Common myeloid progenitor, CD34-positive (primary cell): ENCODE results near the gene ST3GAL5.

Source experiments
- CTCF ChIA-PET: fragments of 350-600 bp; sonication (Branson Sonifier 250); formaldehyde crosslinking; loops from one replicate; lab custom pipeline; 2021; ENCODE audit warnings: antibody characterized with exemption; lab: Charles Lee
- POLR2A ChIA-PET: fragments of 350-600 bp; sonication (Branson Sonifier 250); formaldehyde crosslinking; loops from one replicate; lab custom pipeline; 2021; ENCODE audit warnings: antibody characterized with exemption; lab: Charles Lee
- DNase-seq, 3 donors: peaks; one replicate each; pipeline versions ENCODE4 v3.0.0 to v3.0.0-alpha.2; 2013
- H3K27ac ChIP-seq, 2 experiments: 1 replicate in 1 of 2; 2 replicates in 1 of 2; pipeline ENCODE4 v1.7.0; 2013; ENCODE audit warnings: inconsistent platforms in 2 of 2, low read length in 2 of 2, mild to moderate bottlenecking in 2 of 2, low read depth in 1 of 2, moderate library complexity in 1 of 2; ENCODE audit not compliant: severe bottlenecking in 2 of 2, insufficient read depth in 1 of 2, poor library complexity in 1 of 2
- H3K27me3 ChIP-seq, 5 experiments: replicated peaks in 2 of 5; 1 replicate in 3 of 5; 2 replicates in 2 of 5; pipeline versions ENCODE4 v1.6.1 to v1.7.0; 2013; ENCODE audit warnings: low read length in 4 of 5, mild to moderate bottlenecking in 2 of 5, moderate library complexity in 2 of 5, inconsistent platforms in 1 of 5; ENCODE audit not compliant: insufficient read depth in 5 of 5, control insufficient read depth in 4 of 5
- H3K36me3 ChIP-seq, 4 experiments: 1 replicate in 2 of 4; 2 replicates in 2 of 4; pipeline versions ENCODE4 v1.6.1 to v1.7.0; 2013; ENCODE audit warnings: low read length in 3 of 4, control low read depth in 1 of 4, mild to moderate bottlenecking in 1 of 4; ENCODE audit not compliant: control insufficient read depth in 4 of 4, insufficient read depth in 4 of 4
- H3K4me1 ChIP-seq, 4 experiments: 1 replicate in 3 of 4; 2 replicates in 1 of 4; pipeline versions ENCODE4 v1.6.1 to v1.7.1; 2013; ENCODE audit warnings: low read length in 3 of 4, mild to moderate bottlenecking in 3 of 4, control low read depth in 1 of 4, inconsistent platforms in 1 of 4, moderate library complexity in 1 of 4; ENCODE audit not compliant: control insufficient read depth in 4 of 4, insufficient read depth in 4 of 4; ENCODE audit errors: control extremely low read depth in 1 of 4
- H3K4me3 ChIP-seq, 7 experiments: 1 replicate in 4 of 7; 2 replicates in 3 of 7; pipeline versions ENCODE4 v1.5.1 to v1.7.0; 2013; ENCODE audit warnings: mild to moderate bottlenecking in 7 of 7, low read length in 6 of 7, moderate library complexity in 6 of 7, inconsistent platforms in 2 of 7, low read depth in 2 of 7, control low read depth in 1 of 7; ENCODE audit not compliant: insufficient read depth in 4 of 7, control insufficient read depth in 1 of 7; ENCODE audit errors: extremely low read depth in 1 of 7
- H3K9me3 ChIP-seq, 5 experiments: 1 replicate in 4 of 5; 2 replicates in 1 of 5; pipeline versions ENCODE4 v1.6.1 to v1.7.1; 2013; ENCODE audit warnings: low read length in 4 of 5, mild to moderate bottlenecking in 2 of 5, inconsistent platforms in 1 of 5, low read depth in 1 of 5, moderate library complexity in 1 of 5; ENCODE audit not compliant: control insufficient read depth in 4 of 5, insufficient read depth in 2 of 5; ENCODE audit errors: control extremely low read depth in 1 of 5
- WGBS: methylation state at CpG from one replicate; pipeline ENCODE4 v1.1.5; 2013; ENCODE audit not compliant: insufficient coverage; 5-methylcytosine and 5-hydroxymethylcytosine counted together

Gene ST3GAL5

GRCh38 chr2:85875350-85876050, 13.3 kb downstream of the ST3GAL5 start:
- peak overlapping the region in 3 of 7 experiments; percentile 6 to 22 (median 20) for H3K4me3 ChIP-seq
- WGBS, result 20% methylated on average over 6 of the region's 8 CpGs
- no peak for DNase-seq
- no peaks in the 10 kb centered on the region for H3K9me3 ChIP-seq
- no peak overlapping the region for H3K27ac ChIP-seq
- H3K36me3 ChIP-seq, result peaks cover 0 to 4% (median 0%) of the 10 kb centered on the region in 4 experiments
- CTCF ChIA-PET, result interaction anchor here (1.0 to 1.3 kb wide), 3 partner anchors 11 to 205 kb away, joined by 3 to 4 read pairs (median 3); no protein-coding TSS in a partner anchor
- POLR2A ChIA-PET, result no interaction called here
- peaks cover 5 to 36% (median 27%) of the 10 kb centered on the region in 4 experiments for H3K4me1 ChIP-seq
- no peaks in the 10 kb centered on the region for H3K27me3 ChIP-seq

DNA sequence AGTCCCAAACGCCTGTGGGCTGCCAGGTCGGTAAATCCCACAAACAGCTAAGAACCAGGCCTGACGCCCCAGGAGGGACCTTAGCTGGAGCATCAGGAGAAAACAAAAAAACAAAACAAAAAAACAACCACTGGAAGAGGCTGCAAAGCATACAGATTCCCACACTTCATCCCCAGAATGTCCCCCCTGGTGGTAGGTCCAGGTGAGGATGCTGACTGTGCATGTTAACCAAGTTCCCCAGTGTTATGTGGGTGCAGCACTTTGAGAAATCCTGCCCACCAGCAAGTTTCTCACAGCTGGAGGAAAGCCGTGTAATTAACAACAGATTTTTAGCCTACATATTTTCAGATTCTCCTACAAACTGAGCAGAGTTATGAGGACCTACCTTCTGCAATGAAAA, 15.1 kb downstream of the ST3GAL5 start:
- H3K27ac ChIP-seq, result no peak overlapping the region
- 94% methylated on average over 2 of the region's 4 CpGs for WGBS
- no peaks in the 10 kb centered on the region for H3K27me3 ChIP-seq
- H3K9me3 ChIP-seq, result no peaks in the 10 kb centered on the region
- CTCF ChIA-PET, result interaction anchor here (0.9 to 1.8 kb wide), 5 partner anchors 12 to 131 kb away, joined by 3 to 9 read pairs (median 3); no protein-coding TSS in a partner anchor
- H3K4me1 ChIP-seq, result peaks cover 2 to 22% (median 13%) of the 10 kb centered on the region in 4 experiments
- POLR2A ChIA-PET, result no interaction called here
- H3K36me3 ChIP-seq, result peaks cover 0 to 4% (median 0%) of the 10 kb centered on the region in 4 experiments
- peak in 2 of 3 donors; percentile 55 to 67 for DNase-seq
- H3K4me3 ChIP-seq, result no peak overlapping the region

DNA sequence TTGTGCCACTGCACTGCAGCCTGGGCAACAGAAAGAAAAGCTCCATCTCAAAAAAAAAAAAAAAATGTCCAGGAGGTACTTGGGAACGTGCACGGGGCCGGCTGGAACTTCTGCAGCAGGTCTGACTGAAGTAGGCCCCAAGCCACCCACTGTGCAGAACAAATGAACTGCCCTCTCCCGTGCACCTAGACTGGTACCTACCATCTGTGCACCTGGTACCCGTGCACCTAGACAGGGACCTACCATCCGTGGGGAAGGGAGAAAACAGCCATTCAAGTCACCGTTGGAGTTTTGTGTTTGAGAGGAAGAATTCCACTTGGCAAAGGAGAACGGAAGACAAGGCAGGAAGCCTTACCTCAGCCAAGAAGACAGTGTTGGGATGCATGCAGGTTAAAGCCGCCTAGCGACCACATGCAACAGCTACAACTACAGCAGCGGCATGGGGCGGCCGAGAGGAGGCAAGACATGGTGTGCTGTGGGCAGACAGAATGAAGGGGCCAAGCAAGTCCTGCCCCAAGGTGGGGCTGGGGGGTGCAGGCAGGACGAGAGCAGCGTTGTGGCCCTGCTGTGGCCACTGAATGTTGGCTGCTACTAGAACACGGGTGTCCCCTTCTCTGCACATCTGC, 16.1 kb downstream of the ST3GAL5 start:
- Histone ChIP-seq H3K4me3 (no peak overlapping the region), H3K9me3 (no peaks in the 10 kb centered on the region), H3K27me3 (no peaks in the 10 kb centered on the region), H3K27ac (no peak overlapping the region), H3K4me1 (peaks cover 2 to 14% (median 8%) of the 10 kb centered on the region in 4 experiments), H3K36me3 (peaks cover 0 to 4% (median 0%) of the 10 kb centered on the region in 4 experiments)
- ChIA-PET POLR2A (no interaction called here), CTCF (interaction anchor here (1.0 to 1.8 kb wide), 4 partner anchors 15 to 195 kb away, joined by 3 to 9 read pairs (median 3); no protein-coding TSS in a partner anchor)
- WGBS, result 94% methylated on average over 15 of the region's 16 CpGs
- DNase-seq, result no peak

- H3K27me3 ChIP-seq, result no peaks in the 10 kb centered on the region
- POLR2A ChIA-PET, result no interaction called here
Observed at GRCh38 chr2:85871494-85872164, 17.2 kb downstream of the ST3GAL5 start.

DNA sequence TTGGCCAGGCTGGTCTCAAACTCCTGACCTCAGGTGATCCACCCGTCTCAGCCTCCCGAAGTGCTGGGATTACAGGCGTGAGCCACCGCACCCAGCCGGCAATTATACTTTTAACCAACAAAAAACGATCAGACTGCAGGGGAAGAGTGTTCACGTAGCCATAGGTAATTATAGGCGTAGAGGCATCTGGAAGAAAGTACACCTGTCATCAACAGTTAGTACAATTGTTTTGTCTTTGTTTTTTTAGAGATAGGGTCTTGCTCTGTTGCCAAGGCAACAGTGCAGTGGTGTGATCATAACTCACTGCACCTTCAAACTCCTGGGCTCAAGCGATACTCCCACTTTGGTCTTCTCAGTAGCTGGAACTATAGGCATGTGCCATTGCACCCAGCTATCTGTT, 20.0 kb downstream of the ST3GAL5 start:
- WGBS, result 94% methylated on average over 6 of the region's 9 CpGs
- ChIA-PET CTCF (interaction anchor here (1.4 kb wide), 1 partner anchor 11 kb away, joined by 3 read pairs; no protein-coding TSS in a partner anchor), POLR2A (no interaction called here)
- Histone ChIP-seq H3K36me3 (peaks cover 0 to 4% (median 0%) of the 10 kb centered on the region in 4 experiments), H3K9me3 (no peaks in the 10 kb centered on the region), H3K27me3 (no peaks in the 10 kb centered on the region), H3K4me3 (no peak overlapping the region), H3K4me1 (peaks cover 0 to 11% (median 5%) of the 10 kb centered on the region in 4 experiments), H3K27ac (no peak overlapping the region)
- DNase-seq, result no peak

More at GRCh38 chr2:85871494-85872164, 17.2 kb downstream of the ST3GAL5 start:
- Histone ChIP-seq H3K9me3 (no peaks in the 10 kb centered on the region), H3K4me1 (peaks cover 2 to 13% (median 8%) of the 10 kb centered on the region in 4 experiments), H3K4me3 (no peak overlapping the region), H3K36me3 (peaks cover 0 to 4% (median 0%) of the 10 kb centered on the region in 4 experiments), H3K27ac (no peak overlapping the region)
- CTCF ChIA-PET, result interaction anchor here (1.1 kb wide), 1 partner anchor 194 kb away, joined by 3 read pairs; no protein-coding TSS in a partner anchor
- 100% methylated on average over 4 of the region's 6 CpGs for WGBS
- DNase-seq, result no peak

DNA sequence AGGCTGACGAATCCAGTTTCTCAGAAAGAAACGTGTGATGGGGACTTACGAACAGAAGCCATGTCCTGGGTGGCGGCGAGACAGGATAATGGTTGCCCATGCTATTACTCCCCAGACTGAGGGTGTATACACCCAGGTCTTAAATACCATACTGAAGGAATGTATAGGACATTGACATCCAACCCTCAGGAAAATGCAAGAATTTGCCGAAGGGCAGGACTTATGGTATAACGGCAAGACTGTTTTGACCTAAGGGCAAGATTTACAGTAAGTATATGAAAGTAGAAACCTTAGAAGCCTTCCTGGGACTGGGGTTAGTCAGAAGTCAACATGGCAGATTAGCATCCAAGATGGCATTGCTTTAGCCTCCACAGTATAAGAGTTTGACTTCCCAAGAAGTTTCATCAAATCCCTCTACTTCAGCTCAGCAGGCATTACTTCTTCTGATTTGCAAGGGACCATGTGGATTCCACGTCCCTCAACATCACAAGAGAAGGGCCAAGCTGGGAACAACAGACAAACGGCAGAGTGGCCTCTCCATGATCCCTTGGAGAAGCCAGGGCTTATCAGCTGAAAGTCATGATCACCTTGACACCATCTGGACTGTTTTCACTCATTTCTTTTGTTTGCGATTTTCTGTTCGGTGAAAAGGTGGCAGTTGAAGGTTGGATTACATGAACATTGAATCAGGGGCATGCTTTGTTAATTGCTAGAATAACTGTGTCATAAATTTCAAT, 21.1 kb downstream of the ST3GAL5 start:
- Histone ChIP-seq H3K9me3 (no peaks in the 10 kb centered on the region), H3K27me3 (no peaks in the 10 kb centered on the region), H3K4me3 (no peak overlapping the region), H3K4me1 (peaks cover 0 to 11% (median 5%) of the 10 kb centered on the region in 4 experiments), H3K36me3 (peaks cover 0 to 6% (median 1%) of the 10 kb centered on the region in 4 experiments), H3K27ac (no peak overlapping the region)
- POLR2A ChIA-PET, result no interaction called here
- no peak for DNase-seq
- WGBS, result 85% methylated on average over 9 of the region's 11 CpGs
- CTCF ChIA-PET, result interaction anchor here (0.9 to 1.4 kb wide), 4 partner anchors 12 to 169 kb away, joined by 3 to 4 read pairs (median 3); partner anchors contain the start of gene ST3GAL5
